NB4 (cell line): ENCODE results near the gene TMEM181.

Source experiments
- DNase-seq: peaks from one replicate; pipeline ENCODE4 v3.0.0; 2010; ENCODE audit warnings: low read depth
- H3K4me3 ChIP-seq: one replicate; pipeline ENCODE4 v1.5.1; 2011; ENCODE audit warnings: mild to moderate bottlenecking, low read depth, low read length, moderate library complexity
- CTCF ChIP-seq: IDR thresholded peaks from one replicate; pipeline ENCODE4 v1.5.1; 2012; ENCODE audit warnings: low read depth, low read length
- MAX ChIP-seq: IDR thresholded peaks from 2 replicates; pipeline ENCODE4 v1.6.1; 2011; ENCODE audit warnings: low read depth, low read length
- MYC ChIP-seq: IDR thresholded peaks from 2 replicates; pipeline ENCODE4 v1.6.1; 2011; ENCODE audit warnings: low read depth, low read length
- POLR2A ChIP-seq: IDR thresholded peaks from 2 replicates; pipeline ENCODE4 v1.6.1; 2011; ENCODE audit warnings: mild to moderate bottlenecking; ENCODE audit not compliant: insufficient read length; ENCODE audit errors: extremely low read depth

TMEM181 gene

GRCh38 chr6:158624684-158625682 lies 65.1 kb downstream of the TMEM181 start:
- TF ChIP-seq MAX, result no peak
- no peak for TF ChIP-seq POLR2A
- no peak for TF ChIP-seq CTCF
- no peak for TF ChIP-seq MYC
- H3K4me3 ChIP-seq, result no peak overlapping the region
- DNase-seq, result no peak

- no peak overlapping the region for H3K4me3 ChIP-seq
- no peak for DNase-seq
- no peak for TF ChIP-seq CTCF
- TF ChIP-seq MYC, result no peak
- TF ChIP-seq MAX, result no peak
- TF ChIP-seq POLR2A, result no peak
Observed at GRCh38 chr6:158625881-158626305, 66.0 kb downstream of the TMEM181 start.

- DNase-seq, result no peak
- no peak for TF ChIP-seq CTCF
- TF ChIP-seq MYC, result no peak
- TF ChIP-seq MAX, result no peak
- no peak for TF ChIP-seq POLR2A
- no peak overlapping the region for H3K4me3 ChIP-seq
Observed at GRCh38 chr6:158626360-158627167, 66.7 kb downstream of the TMEM181 start.

- TF ChIP-seq CTCF (no peak), MYC (no peak), MAX (no peak), POLR2A (no peak)
- no peak for DNase-seq
- H3K4me3 ChIP-seq, result no peak overlapping the region
Observed at GRCh38 chr6:158627168-158627939, 67.5 kb downstream of the TMEM181 start.

- H3K4me3 ChIP-seq, result no peak overlapping the region
- no peak for DNase-seq
Observed at GRCh38 chr6:158627940-158628211, 68.0 kb downstream of the TMEM181 start.

More at GRCh38 chr6:158627940-158628211, 68.0 kb downstream of the TMEM181 start:
- TF ChIP-seq MYC, result no peak
- TF ChIP-seq CTCF, result no peak
- TF ChIP-seq POLR2A, result no peak
- TF ChIP-seq MAX, result no peak
